HFF-Myc (cell line): ENCODE measurements around the gene VCL.

Experiments used
- DNase-seq: peaks from one replicate; pipeline ENCODE4 v3.0.0-alpha.2; 2011; ENCODE audit warnings: low read depth; ENCODE audit errors: extremely low read depth
- H3K4me3 ChIP-seq: replicated peaks from 2 replicates; pipeline ENCODE4 v1.5.1; 2011; ENCODE audit warnings: low read depth, mild to moderate bottlenecking, control low read depth, low read length
- TF ChIP-seq, protein P1 (sequence below): IDR thresholded peaks from 2 replicates; pipeline ENCODE4 v1.5.1; 2012; ENCODE audit warnings: mild to moderate bottlenecking, low read depth, low read length, control low read depth; ENCODE audit errors: missing control alignments

Gene VCL

DNA sequence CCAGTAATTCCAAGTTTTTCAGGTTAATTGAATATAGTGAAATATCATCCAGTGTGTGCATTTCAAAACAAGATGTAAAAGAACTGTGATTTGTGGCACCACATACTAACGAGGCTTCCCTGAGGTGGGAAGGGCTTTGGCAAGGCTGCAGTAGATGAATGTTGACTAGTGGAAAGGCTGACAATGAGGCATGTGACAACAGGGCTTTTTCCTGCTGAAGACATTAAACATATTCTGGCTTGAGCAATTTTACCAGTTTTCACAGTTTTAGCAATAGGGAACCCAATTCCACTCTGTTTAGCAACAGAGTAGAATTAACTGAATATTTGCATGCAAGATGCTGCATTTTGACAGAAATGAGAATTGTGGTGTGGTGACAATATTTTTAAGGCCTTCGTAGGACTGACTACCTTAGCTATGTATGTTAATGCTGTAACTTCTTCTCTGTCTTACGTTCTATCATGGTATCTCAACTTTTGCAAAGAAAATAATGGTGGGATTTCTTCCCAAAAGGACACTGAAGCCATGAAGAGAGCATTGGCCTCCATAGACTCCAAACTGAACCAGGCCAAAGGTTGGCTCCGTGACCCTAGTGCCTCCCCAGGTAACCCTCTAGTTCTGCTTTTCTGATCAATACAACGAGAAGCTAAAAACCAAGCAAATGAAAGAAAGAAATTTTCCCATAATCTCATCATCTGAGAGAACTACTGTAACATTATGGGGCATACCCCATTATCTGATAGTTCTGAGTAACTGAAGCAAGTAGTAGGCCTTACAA lies 84.2 kb downstream of the VCL start:
- TF ChIP-seq, protein P1, sequence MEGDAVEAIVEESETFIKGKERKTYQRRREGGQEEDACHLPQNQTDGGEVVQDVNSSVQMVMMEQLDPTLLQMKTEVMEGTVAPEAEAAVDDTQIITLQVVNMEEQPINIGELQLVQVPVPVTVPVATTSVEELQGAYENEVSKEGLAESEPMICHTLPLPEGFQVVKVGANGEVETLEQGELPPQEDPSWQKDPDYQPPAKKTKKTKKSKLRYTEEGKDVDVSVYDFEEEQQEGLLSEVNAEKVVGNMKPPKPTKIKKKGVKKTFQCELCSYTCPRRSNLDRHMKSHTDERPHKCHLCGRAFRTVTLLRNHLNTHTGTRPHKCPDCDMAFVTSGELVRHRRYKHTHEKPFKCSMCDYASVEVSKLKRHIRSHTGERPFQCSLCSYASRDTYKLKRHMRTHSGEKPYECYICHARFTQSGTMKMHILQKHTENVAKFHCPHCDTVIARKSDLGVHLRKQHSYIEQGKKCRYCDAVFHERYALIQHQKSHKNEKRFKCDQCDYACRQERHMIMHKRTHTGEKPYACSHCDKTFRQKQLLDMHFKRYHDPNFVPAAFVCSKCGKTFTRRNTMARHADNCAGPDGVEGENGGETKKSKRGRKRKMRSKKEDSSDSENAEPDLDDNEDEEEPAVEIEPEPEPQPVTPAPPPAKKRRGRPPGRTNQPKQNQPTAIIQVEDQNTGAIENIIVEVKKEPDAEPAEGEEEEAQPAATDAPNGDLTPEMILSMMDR = no peak
- H3K4me3 ChIP-seq = no peak overlapping the region

DNA sequence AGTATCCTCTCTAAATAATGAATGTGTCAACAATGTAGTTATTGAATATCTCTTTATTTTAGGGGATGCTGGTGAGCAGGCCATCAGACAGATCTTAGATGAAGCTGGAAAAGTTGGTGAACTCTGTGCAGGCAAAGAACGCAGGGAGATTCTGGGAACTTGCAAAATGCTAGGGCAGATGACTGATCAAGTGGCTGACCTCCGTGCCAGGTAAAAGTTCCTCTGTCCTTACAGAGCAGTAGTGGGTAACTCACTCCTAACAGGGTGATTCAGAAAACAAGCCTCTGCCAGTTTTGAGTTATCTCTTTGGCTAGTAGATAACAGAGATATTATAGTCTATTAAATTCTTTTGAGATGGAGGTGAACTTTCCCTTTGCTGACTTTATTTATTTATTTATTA lies 85.4 kb downstream of the VCL start:
- H3K4me3 ChIP-seq = no peak overlapping the region
- DNase-seq = no peak
- TF ChIP-seq, protein P1 = no peak

More for the DNA sequence above, 84.2 kb downstream of the VCL start:
- DNase-seq = no peak

DNA sequence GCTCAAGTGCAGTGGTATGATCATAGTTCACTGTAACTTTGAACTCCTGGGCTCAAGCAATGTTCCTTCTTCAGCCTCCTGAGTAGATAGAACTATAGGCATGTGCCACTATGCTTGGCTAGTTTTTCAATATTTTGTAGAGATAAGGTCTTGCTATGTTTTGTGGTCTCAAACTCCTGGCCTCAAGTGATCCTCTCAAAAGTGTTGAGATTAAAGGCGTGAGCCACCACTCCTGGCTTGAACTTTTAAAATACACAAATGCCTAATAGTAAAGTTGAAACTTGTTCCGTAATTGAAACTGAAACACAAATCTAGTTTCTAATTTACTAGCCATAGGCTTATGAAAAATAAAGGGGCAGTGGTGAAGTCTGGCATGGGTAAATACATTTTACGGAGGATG lies 87.0 kb downstream of the VCL start:
- TF ChIP-seq, protein P1 = no peak
- no peak overlapping the region for H3K4me3 ChIP-seq
- DNase-seq = no peak

DNA sequence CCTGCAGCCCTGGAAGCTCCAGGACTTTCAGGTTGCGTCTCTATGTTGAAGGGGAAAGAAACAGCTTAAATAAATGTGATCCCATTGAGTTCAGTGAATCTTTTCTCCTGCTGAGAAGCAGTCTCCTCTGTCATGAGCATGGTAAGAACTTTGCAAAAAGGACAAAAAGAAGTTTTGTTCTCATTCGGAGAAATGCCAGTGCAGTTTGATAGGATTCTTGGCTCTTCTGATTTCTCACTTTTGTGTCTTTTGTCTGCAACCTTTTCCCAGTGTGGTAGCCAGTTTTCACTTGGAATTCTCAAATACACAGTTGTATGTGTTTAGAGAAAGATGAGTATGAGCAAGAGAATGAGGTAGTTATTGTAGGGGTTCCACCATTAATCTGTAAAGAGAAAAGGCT lies 88.4 kb downstream of the VCL start:
- TF ChIP-seq, protein P1 = no peak
- H3K4me3 ChIP-seq = no peak overlapping the region
- no peak for DNase-seq

DNA sequence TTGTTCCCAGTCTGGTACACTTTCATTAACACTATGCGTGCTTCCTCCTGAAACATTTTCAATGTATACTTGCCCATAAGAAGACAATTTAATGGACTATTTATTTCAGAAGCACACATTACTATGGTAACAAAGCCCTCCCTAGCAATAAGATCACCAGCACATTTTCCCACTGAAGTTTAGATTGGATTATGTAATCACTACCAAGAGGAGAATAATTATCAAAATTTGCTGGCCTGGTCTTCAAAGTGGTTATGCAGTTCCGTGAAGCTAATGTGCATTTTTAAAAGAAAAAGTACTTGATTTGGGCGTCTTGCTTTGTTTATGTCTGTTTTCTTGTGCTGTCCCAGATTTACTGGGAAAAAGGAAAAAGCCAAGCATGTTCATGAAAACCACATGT lies 90.8 kb downstream of the VCL start:
- DNase-seq = no peak
- TF ChIP-seq, protein P1 = no peak

DNA sequence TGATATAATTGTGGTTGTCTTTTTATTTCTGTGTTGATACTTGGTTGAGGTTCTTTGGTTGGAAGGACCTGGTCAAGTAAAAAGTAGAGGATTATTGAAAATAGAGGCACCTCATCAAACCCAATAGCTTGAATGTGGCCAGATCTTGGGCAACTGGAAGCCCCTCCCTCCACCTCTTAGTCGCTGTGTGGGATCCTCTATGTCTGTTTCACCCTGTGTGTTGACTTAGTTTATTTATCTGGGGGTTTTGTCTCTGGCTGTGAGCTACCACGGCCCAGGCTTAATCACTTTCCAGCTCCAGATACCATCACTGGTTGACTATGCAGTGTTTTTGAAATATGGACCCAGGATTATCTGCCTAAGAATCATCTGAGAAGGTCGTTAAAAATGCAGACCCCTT lies 94.5 kb downstream of the VCL start:
- no peak overlapping the region for H3K4me3 ChIP-seq
- TF ChIP-seq, protein P1 = no peak
- DNase-seq = no peak

More for the DNA sequence above, 90.8 kb downstream of the VCL start:
- no peak overlapping the region for H3K4me3 ChIP-seq

DNA sequence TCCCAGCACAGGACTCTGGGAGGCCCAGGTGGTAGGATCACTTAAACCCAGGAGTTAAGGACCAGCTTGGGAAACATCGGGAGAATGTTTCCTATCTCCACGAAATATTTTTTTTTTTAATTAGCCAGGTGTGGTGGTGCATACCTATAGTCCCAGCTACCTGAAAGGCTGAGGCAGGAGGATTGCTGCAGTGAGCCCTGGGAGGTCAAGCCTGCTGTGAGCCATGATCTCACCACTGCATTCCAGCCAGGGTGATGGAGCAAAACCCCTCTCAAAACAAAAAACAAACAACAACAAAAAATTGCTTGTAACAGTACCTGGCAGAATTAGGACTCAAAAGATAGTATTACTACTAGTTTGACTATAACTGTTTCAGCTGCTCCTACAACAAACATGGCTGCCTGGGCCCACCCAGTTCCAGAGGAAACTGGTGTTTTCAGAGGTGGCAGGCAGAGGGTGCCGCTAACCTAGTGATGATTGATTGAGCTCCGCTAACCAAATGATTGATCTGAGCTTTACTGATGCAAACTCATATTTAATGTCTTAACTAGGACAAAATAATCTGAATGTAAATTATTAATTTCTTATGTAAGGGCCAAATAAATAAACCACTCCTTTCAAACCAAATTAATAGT lies 95.7 kb downstream of the VCL start:
- TF ChIP-seq, protein P1 = no peak
- DNase-seq = no peak
- H3K4me3 ChIP-seq = no peak overlapping the region
